Lower lobe of right lung (tissue), 2 donors: ENCODE data around the gene RGS7. TPM values are rescaled to one million over a fixed set of nuclear protein-coding genes. Genes with fewer than 3 reads are reported as not detected.

Source experiments
- ATAC-seq, 2 donors: fragments of 200-7000 bp; cut with Tn5 transposase; one replicate each; pipeline ENCODE4 v1.9.1; 2020 to 2022; ENCODE audit warnings: mild to moderate bottlenecking in 2 of 2, moderate library complexity in 2 of 2
- DNase-seq: peaks from one replicate; pipeline ENCODE4 v3.0.0-alpha.2; 2020
- H3K27ac ChIP-seq: fragments of 200-600 bp; one replicate; pipeline ENCODE4 v1.8.0; 2022
- H3K27me3 ChIP-seq: fragments of 200-600 bp; one replicate; pipeline ENCODE4 v1.8.0; 2022; ENCODE audit warnings: low read depth
- H3K36me3 ChIP-seq: fragments of 200-600 bp; one replicate; pipeline ENCODE4 v1.8.0; 2022; ENCODE audit warnings: mild to moderate bottlenecking
- H3K4me1 ChIP-seq: fragments of 200-600 bp; one replicate; pipeline ENCODE4 v1.8.0; 2022
- H3K4me3 ChIP-seq: fragments of 200-600 bp; one replicate; pipeline ENCODE4 v1.8.0; 2022; ENCODE audit warnings: mild to moderate bottlenecking
- H3K9me3 ChIP-seq: fragments of 200-600 bp; one replicate; pipeline ENCODE4 v1.8.0; 2022
- intact Hi-C: fragments of 100-400 bp; cut with DNase I; formaldehyde crosslinking; loops from one replicate; pipeline ENCODE4 v1.11.0; 2022
- total RNA-seq: library from RNA; stranded (reverse); fragmentation: NEBNext Ultra II Directional; extraction: Animal tissue kit (Norgen Biotek cat#: 25700); gene quantifications from one replicate; pipeline ENCODE4 v1.2.1, GENCODE V29; 2021
- TF ChIP-seq, protein P1 (sequence below): fragments of 200-600 bp; IDR thresholded peaks from one replicate; pipeline ENCODE4 v1.8.0; 2022; ENCODE audit warnings: antibody characterized with exemption, mild to moderate bottlenecking
- donor health status: DM: no; HTN: yes; CAD: no; lungs with severe emphysema.

RGS7 gene
- total RNA-seq, 1 donor from 2014 or later = 0.21 TPM

GRCh38 chr1:241208910-241209379 lies 148.1 kb downstream of the RGS7 start:
- peak in 1 of 2 donors; percentile 25 for ATAC-seq
- no peak for DNase-seq
- H3K27ac ChIP-seq = no peak overlapping the region

DNA sequence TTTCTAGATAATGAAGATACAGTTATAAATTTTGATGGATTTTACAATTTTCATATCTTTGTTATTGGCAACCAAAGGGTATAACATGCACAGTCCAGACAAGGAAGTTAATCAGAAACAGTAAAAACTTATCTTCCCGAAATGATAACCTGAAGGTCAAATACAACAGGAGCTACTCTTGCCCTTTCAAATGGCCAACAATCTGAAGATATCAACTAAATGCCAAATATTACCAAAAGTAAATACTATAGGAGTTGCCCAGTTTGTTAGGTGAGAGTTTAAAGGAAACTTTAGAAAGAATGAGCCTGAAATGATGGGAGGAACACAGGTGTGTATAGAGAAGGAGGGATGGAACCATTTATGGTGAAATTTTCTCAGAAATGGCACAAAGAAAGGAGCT lies 153.2 kb downstream of the RGS7 start:
- intact Hi-C loops = no loop called here
- H3K4me1 ChIP-seq = no peaks in the 10 kb centered on the region
- TF ChIP-seq, protein P1, sequence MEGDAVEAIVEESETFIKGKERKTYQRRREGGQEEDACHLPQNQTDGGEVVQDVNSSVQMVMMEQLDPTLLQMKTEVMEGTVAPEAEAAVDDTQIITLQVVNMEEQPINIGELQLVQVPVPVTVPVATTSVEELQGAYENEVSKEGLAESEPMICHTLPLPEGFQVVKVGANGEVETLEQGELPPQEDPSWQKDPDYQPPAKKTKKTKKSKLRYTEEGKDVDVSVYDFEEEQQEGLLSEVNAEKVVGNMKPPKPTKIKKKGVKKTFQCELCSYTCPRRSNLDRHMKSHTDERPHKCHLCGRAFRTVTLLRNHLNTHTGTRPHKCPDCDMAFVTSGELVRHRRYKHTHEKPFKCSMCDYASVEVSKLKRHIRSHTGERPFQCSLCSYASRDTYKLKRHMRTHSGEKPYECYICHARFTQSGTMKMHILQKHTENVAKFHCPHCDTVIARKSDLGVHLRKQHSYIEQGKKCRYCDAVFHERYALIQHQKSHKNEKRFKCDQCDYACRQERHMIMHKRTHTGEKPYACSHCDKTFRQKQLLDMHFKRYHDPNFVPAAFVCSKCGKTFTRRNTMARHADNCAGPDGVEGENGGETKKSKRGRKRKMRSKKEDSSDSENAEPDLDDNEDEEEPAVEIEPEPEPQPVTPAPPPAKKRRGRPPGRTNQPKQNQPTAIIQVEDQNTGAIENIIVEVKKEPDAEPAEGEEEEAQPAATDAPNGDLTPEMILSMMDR = no peak
- no peak overlapping the region for H3K27ac ChIP-seq
- H3K4me3 ChIP-seq = no peak overlapping the region
- H3K9me3 ChIP-seq = no peaks in the 10 kb centered on the region
- H3K36me3 ChIP-seq = no peaks in the 10 kb centered on the region
- DNase-seq (no peak), ATAC-seq (no peak)
- no peaks in the 10 kb centered on the region for H3K27me3 ChIP-seq

More at GRCh38 chr1:241208910-241209379, 148.1 kb downstream of the RGS7 start:
- Histone ChIP-seq H3K9me3 (no peaks in the 10 kb centered on the region), H3K4me3 (no peak overlapping the region), H3K4me1 (no peaks in the 10 kb centered on the region), H3K27me3 (no peaks in the 10 kb centered on the region), H3K36me3 (no peaks in the 10 kb centered on the region)
- intact Hi-C loops = no loop called here
- TF ChIP-seq, protein P1 = no peak

GRCh38 chr1:241202401-241202800 lies 154.6 kb downstream of the RGS7 start:
- Histone ChIP-seq H3K4me1 (no peaks in the 10 kb centered on the region), H3K27me3 (no peaks in the 10 kb centered on the region), H3K9me3 (no peaks in the 10 kb centered on the region), H3K4me3 (no peak overlapping the region), H3K36me3 (no peaks in the 10 kb centered on the region), H3K27ac (no peak overlapping the region)
- TF ChIP-seq, protein P1 = no peak
- peak; percentile 27 to 57 for ATAC-seq
- intact Hi-C loops = no loop called here
- DNase-seq = no peak

- no peak for DNase-seq
- intact Hi-C loops = no loop called here
- TF ChIP-seq, protein P1 = no peak
Observed at GRCh38 chr1:241186716-241187115, 170.3 kb downstream of the RGS7 start.

GRCh38 chr1:241181971-241182370 lies 175.0 kb downstream of the RGS7 start:
- ATAC-seq = no peak
- Histone ChIP-seq H3K4me1 (no peaks in the 10 kb centered on the region), H3K27me3 (no peaks in the 10 kb centered on the region), H3K27ac (no peak overlapping the region), H3K4me3 (no peak overlapping the region), H3K9me3 (no peaks in the 10 kb centered on the region), H3K36me3 (no peaks in the 10 kb centered on the region)
- intact Hi-C loops = no loop called here
- TF ChIP-seq, protein P1 = no peak
- no peak for DNase-seq

More at GRCh38 chr1:241186716-241187115, 170.3 kb downstream of the RGS7 start:
- Histone ChIP-seq H3K4me3 (no peak overlapping the region), H3K9me3 (no peaks in the 10 kb centered on the region), H3K4me1 (no peaks in the 10 kb centered on the region), H3K27ac (no peak overlapping the region), H3K27me3 (no peaks in the 10 kb centered on the region), H3K36me3 (no peaks in the 10 kb centered on the region)
- no peak for ATAC-seq
